ENCODE data around the gene CLIP3.

CLIP3 gene

DNA sequence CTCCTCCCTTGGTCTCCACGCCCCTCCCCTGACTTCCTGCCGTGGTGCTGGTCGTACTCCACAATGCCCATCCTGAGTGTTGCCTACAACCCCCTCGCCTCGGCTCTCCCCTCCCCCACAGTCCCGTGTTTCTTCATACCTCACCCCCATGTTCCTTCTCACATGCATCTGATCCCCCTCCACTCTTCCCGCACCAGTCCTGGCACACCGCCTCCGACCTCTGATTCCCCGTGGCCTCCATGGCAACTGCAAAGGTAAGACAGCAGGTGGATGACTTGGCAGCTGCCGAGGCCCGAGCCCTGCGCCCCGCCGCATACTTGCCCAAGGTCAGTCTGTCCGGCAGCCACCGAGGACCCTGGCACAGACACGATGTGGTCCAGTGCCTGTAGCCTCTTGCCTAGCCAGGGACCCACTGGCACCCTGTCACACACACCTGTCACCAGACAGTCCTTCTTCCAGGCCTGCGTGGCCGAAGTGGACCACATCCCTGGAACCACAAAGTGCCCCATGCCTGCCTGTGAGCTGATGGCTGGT lies 53.8 kb downstream of the CLIP3 start:
- Mint-ChIP-seq H3K27ac (no peak overlapping the region), H3K4me3 (no peak overlapping the region), H3K4me1 (no peaks in the 10 kb centered on the region), H3K9me3 (no peaks in the 10 kb centered on the region), H3K36me3 (ENCODE audit: low read depth) (no peaks in the 10 kb centered on the region), H3K27me3 (ENCODE audit: low read depth, poor library complexity) (peaks cover 65% of the 10 kb centered on the region)
- TF ChIP-seq, protein P1, sequence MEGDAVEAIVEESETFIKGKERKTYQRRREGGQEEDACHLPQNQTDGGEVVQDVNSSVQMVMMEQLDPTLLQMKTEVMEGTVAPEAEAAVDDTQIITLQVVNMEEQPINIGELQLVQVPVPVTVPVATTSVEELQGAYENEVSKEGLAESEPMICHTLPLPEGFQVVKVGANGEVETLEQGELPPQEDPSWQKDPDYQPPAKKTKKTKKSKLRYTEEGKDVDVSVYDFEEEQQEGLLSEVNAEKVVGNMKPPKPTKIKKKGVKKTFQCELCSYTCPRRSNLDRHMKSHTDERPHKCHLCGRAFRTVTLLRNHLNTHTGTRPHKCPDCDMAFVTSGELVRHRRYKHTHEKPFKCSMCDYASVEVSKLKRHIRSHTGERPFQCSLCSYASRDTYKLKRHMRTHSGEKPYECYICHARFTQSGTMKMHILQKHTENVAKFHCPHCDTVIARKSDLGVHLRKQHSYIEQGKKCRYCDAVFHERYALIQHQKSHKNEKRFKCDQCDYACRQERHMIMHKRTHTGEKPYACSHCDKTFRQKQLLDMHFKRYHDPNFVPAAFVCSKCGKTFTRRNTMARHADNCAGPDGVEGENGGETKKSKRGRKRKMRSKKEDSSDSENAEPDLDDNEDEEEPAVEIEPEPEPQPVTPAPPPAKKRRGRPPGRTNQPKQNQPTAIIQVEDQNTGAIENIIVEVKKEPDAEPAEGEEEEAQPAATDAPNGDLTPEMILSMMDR (IDR thresholded peaks at IDR 0.05): no peak
- DNase-seq: no peak

DNA sequence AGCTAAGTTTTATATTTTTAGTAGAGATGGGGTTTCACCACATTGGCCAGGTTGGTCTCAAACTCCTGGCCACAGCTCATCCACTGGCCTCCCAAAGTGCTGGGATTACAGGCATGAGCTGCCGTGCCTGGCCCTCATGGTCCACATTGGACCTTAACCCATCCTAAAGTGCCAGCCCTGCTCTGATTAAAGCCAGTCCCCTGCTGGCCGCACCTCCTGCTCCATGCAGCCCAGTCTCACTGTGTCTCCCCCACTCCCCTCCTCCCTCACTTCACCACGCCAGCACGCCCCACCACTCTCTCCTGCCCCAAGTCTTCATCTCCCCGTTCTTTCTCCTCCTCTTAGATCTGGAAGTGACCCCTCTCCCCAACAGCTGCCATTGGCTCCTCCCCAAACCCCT lies 54.4 kb downstream of the CLIP3 start:
- H3K36me3 Mint-ChIP-seq (ENCODE audit: low read depth): no peaks in the 10 kb centered on the region
- no peak overlapping the region for H3K4me3 Mint-ChIP-seq
- TF ChIP-seq, protein P1 (IDR thresholded peaks at IDR 0.05): no peak
- H3K9me3 Mint-ChIP-seq: no peaks in the 10 kb centered on the region
- H3K27ac Mint-ChIP-seq: no peak overlapping the region
- no peaks in the 10 kb centered on the region for H3K4me1 Mint-ChIP-seq
- peaks cover 61% of the 10 kb centered on the region for H3K27me3 Mint-ChIP-seq (ENCODE audit: low read depth, poor library complexity)
- DNase-seq: no peak

DNA sequence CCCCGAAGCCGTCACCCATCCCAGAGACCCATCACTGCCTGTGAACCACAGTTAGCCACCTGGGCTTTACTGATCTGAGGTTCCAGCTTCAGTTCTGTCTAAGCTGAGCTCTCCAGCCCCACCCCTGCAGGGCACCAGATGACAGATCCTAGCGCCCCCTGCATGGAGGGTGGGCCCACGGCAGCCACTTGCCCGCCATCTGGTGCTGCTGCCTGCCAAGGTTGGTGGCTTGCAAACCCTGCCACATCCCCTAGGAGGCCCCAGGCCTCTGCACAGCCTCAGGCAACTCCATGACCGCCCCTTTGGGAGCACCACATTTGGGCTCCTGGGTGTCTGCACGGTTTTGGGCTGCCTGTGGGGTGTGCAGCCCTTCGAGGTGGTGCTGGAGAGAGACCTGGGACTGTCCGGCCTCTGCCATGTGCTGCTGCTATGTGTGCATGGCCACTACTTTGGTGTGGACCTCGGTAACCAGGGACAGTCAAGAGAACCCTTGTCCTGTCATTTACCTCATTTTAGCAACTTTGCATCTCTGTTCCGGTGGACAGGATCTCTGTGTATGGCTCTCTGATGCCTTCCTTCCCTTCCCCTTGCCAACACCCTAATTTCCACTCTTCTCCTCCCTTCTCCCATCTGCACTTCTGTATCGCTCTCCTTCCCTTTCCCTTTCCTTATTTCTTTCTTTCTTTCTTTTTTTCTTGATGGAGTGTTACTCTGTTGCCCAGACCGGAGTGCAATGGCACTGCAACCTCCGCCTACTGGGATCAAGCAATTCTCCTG lies 55.0 kb downstream of the CLIP3 start:
- no peaks in the 10 kb centered on the region for H3K36me3 Mint-ChIP-seq (ENCODE audit: low read depth)
- no peak for DNase-seq
- no peak overlapping the region for H3K4me3 Mint-ChIP-seq
- TF ChIP-seq, protein P1 (IDR thresholded peaks at IDR 0.05): peak; percentile 23
- H3K27me3 Mint-ChIP-seq (ENCODE audit: low read depth, poor library complexity): peaks cover 60% of the 10 kb centered on the region
- H3K4me1 Mint-ChIP-seq: no peaks in the 10 kb centered on the region
- no peaks in the 10 kb centered on the region for H3K9me3 Mint-ChIP-seq
- no peak overlapping the region for H3K27ac Mint-ChIP-seq

DNA sequence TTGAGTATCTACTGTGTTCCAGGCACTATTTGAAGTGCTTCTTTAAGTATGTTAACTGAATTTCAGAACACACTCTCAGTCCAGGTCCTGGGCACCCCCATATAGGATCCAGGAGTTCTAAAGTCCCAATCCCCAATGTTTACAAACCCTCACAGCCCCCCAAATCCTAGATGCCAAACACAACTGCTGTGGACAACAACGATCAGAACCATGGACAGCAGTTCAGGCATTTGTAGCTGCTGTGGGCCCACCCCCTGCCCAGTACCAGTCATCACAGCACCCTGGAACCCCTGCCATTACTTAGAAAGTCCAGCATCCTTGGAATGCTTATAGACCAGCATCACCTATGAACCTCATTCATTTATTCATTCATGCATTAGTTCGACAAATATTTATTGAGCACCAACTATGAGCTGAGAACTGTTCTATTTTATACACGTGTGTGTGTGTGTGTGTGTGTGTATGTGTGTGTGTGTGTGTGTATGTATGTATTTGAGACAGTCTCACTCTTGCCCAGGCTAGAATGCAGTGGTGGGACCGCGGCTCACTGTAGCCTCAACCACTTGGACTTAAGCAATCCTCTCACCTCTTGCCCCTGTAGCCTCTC lies 57.0 kb downstream of the CLIP3 start:
- Mint-ChIP-seq H3K9me3 (no peaks in the 10 kb centered on the region), H3K27ac (no peak overlapping the region), H3K36me3 (ENCODE audit: low read depth) (no peaks in the 10 kb centered on the region), H3K27me3 (ENCODE audit: low read depth, poor library complexity) (peaks cover 64% of the 10 kb centered on the region), H3K4me1 (no peaks in the 10 kb centered on the region), H3K4me3 (no peak overlapping the region)
- DNase-seq: peak; percentile 64
- TF ChIP-seq, protein P1 (IDR thresholded peaks at IDR 0.05): no peak

DNA sequence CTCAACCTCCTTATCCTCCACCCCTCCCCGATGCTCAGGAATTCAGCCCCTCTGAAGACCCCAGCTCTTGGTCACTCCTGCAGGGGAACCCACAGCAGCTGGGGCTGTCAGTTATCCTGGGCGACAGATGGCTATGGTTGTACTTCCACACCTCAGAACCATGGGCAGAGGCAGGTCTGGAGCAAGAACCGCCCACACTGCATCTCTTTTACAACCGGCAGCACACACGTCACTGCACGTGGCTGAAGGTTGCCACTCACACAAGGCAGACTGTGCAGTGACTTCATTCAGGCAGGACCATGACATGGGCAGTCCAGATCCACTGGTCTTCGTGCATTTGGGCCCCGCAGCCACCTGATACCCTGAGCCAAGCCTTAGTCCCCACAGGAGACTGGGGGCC lies 59.2 kb downstream of the CLIP3 start:
- Mint-ChIP-seq H3K9me3 (no peaks in the 10 kb centered on the region), H3K27ac (no peak overlapping the region), H3K27me3 (ENCODE audit: low read depth, poor library complexity) (peaks cover 63% of the 10 kb centered on the region), H3K4me1 (no peaks in the 10 kb centered on the region), H3K36me3 (ENCODE audit: low read depth) (no peaks in the 10 kb centered on the region), H3K4me3 (no peak overlapping the region)
- TF ChIP-seq, protein P1 (IDR thresholded peaks at IDR 0.05): no peak
- no peak for DNase-seq

All from nephron progenitor cell (in vitro differentiated cells).